B cell (primary cell): ENCODE results near the gene DNASE1L2. TPM values are rescaled to one million over a fixed set of nuclear protein-coding genes. Genes with fewer than 3 reads are reported as not detected.

Experiments
- ATAC-seq: fragments of 200-7000 bp; cut with Tn5 transposase; one replicate; pipeline ENCODE4 v1.10.0; 2021; ENCODE audit warnings: low read depth, mild to moderate bottlenecking, moderate number of reproducible peaks, moderate library complexity
- CTCF ChIA-PET: fragments of 350-600 bp; sonication (Branson Sonifier 250); formaldehyde crosslinking; loops from one replicate; lab custom pipeline; 2021; ENCODE audit warnings: antibody characterized with exemption, inconsistent platforms; lab: Charles Lee
- POLR2A ChIA-PET: fragments of 350-600 bp; sonication (Branson Sonifier 250); formaldehyde crosslinking; loops from one replicate; lab custom pipeline; 2021; ENCODE audit warnings: antibody characterized with exemption; lab: Charles Lee
- DNase-seq: peaks from one replicate; pipeline ENCODE4 v3.0.0; 2013
- H2AFZ ChIP-seq: 2 replicates; pipeline ENCODE4 v1.6.1; 2012; ENCODE audit warnings: mild to moderate bottlenecking, low read depth, low read length; ENCODE audit not compliant: insufficient read depth, poor library complexity, severe bottlenecking
- H3K27ac ChIP-seq, 2 donors: 1 replicate in 1 of 2; 2 replicates in 1 of 2; pipeline ENCODE4 v1.5.1; 2012 to 2013; ENCODE audit warnings: low read length in 2 of 2, mild to moderate bottlenecking in 2 of 2, moderate library complexity in 1 of 2
- H3K27me3 ChIP-seq, 4 experiments: fragments of 200-600 bp in 1 of 4; sonication (generic) in 1 of 4; replicated peaks in 1 of 4; 1 replicate in 2 of 4; 2 replicates in 2 of 4; pipeline versions ENCODE4 v1.6.1 to v1.7.0; 2013 to 2016; ENCODE audit warnings: low read length in 3 of 4, mild to moderate bottlenecking in 2 of 4, mixed read lengths in 1 of 4, moderate library complexity in 1 of 4; ENCODE audit not compliant: insufficient read depth in 4 of 4, control insufficient read depth in 3 of 4; ENCODE audit errors: control extremely low read depth in 1 of 4
- H3K36me3 ChIP-seq, 2 experiments: replicated peaks in 1 of 2; 1 replicate in 1 of 2; 2 replicates in 1 of 2; pipeline versions ENCODE4 v1.6.1 to v1.7.1; 2013; ENCODE audit warnings: low read length in 1 of 2; ENCODE audit not compliant: insufficient read depth in 2 of 2, control insufficient read depth in 1 of 2; ENCODE audit errors: control extremely low read depth in 1 of 2, extremely low read depth in 1 of 2
- H3K4me1 ChIP-seq, 2 donors: fragments of 200-600 bp in 1 of 2; sonication (generic) in 1 of 2; 1 replicate in 1 of 2; 2 replicates in 1 of 2; pipeline versions ENCODE4 v1.5.1 to v1.6.1; 2013 to 2017; ENCODE audit warnings: low read length in 2 of 2; ENCODE audit not compliant: control insufficient read depth in 2 of 2, insufficient read depth in 2 of 2
- H3K4me2 ChIP-seq: replicated peaks from 2 replicates; pipeline ENCODE3; 2012; ENCODE audit warnings: mild to moderate bottlenecking, low read depth, low read length; ENCODE audit not compliant: poor library complexity, severe bottlenecking
- H3K4me3 ChIP-seq, 5 experiments: fragments of 200-600 bp in 1 of 5; sonication (generic) in 1 of 5; 1 replicate in 3 of 5; 2 replicates in 2 of 5; pipeline versions ENCODE4 v1.5.1 to v1.7.0; 2011 to 2016; ENCODE audit warnings: low read length in 4 of 5, mild to moderate bottlenecking in 4 of 5, low read depth in 2 of 5, control low read depth in 1 of 5, moderate library complexity in 1 of 5; ENCODE audit not compliant: insufficient read depth in 1 of 5; ENCODE audit errors: control extremely low read depth in 1 of 5, extremely low read depth in 1 of 5
- H3K79me2 ChIP-seq: fragments of 200-600 bp; sonication (generic); one replicate; pipeline ENCODE4 v1.6.0; 2016; ENCODE audit warnings: low read length; ENCODE audit not compliant: control insufficient read depth, insufficient read depth
- H3K9ac ChIP-seq: fragments of 200-600 bp; sonication (generic); 2 replicates; pipeline ENCODE4 v1.6.1; 2017; ENCODE audit warnings: mild to moderate bottlenecking, low read length, moderate library complexity
- H3K9me3 ChIP-seq, 3 donors: one replicate each; pipeline versions ENCODE4 v1.6.1 to v1.7.1; 2013; ENCODE audit warnings: low read length in 2 of 3; ENCODE audit not compliant: control insufficient read depth in 2 of 3, insufficient read depth in 1 of 3; ENCODE audit errors: control extremely low read depth in 1 of 3
- H4K20me1 ChIP-seq: 2 replicates; pipeline ENCODE4 v1.6.0; 2012; ENCODE audit warnings: mild to moderate bottlenecking, low read length; ENCODE audit not compliant: insufficient read depth, control insufficient read depth, poor library complexity, severe bottlenecking
- H3K27ac Mint-ChIP-seq: one replicate; pipeline ENCODE4 v1.8.0; 2021; ENCODE audit warnings: mixed read lengths
- H3K27me3 Mint-ChIP-seq: one replicate; pipeline ENCODE4 v1.8.0; 2021; ENCODE audit warnings: mixed read lengths
- H3K4me1 Mint-ChIP-seq: one replicate; pipeline ENCODE4 v1.8.0; 2021; ENCODE audit warnings: mixed read lengths
- H3K4me3 Mint-ChIP-seq: one replicate; pipeline ENCODE4 v1.8.0; 2021; ENCODE audit warnings: mixed read lengths
- H3K9me3 Mint-ChIP-seq: one replicate; pipeline ENCODE4 v1.8.0; 2022; ENCODE audit warnings: mixed read lengths; ENCODE audit not compliant: insufficient read depth
- CTCF ChIP-seq: fragments of 200-600 bp; IDR thresholded peaks from one replicate; pipeline ENCODE4 v1.8.0; 2022; ENCODE audit warnings: antibody characterized with exemption, mild to moderate bottlenecking
- EZH2 ChIP-seq: IDR thresholded peaks from 2 replicates; pipeline ENCODE4 v1.6.1; 2012; ENCODE audit warnings: borderline replicate concordance, low read depth, mild to moderate bottlenecking, moderate library complexity, low read length; ENCODE audit not compliant: insufficient read depth, poor library complexity, severe bottlenecking
- WGBS: methylation state at CpG from one replicate; pipeline ENCODE4 v1.1.5; 2013; ENCODE audit warnings: missing lambda C conversion rate; ENCODE audit not compliant: insufficient coverage; 5-methylcytosine and 5-hydroxymethylcytosine counted together
- intact Hi-C: fragments of 100-400 bp; cut with micrococcal nuclease; formaldehyde crosslinking; loops from one replicate; pipeline ENCODE4 v1.10.0; 2022
- polyA plus RNA-seq: library from polyadenylated mRNA; depleted of rRNA; stranded (reverse); fragments of >200 nt; gene quantifications from 2 replicates; pipeline ENCODE4 v1.2.3, GENCODE V29; 2012
- total RNA-seq, 2 donors: library from RNA; stranded (reverse); fragments of 120-200 nt in 1 of 2; gene quantifications; 1 replicate in 1 of 2; 2 replicates in 1 of 2; pipeline versions ENCODE4 v1.2.3 to v1.2.4, GENCODE V29; 2013 to 2022

Gene DNASE1L2
- total and polyA plus RNA-seq, 2 donors (not counting 1 experiment from before 2014, with no cell fraction given), result 1.1 to 1.6 TPM

- peak overlapping the region; percentile 79 for H2AFZ ChIP-seq
- peak overlapping the region; percentile 78 for H3K4me3 Mint-ChIP-seq
- TF ChIP-seq CTCF (no peak), EZH2 (no peak)
- peaks cover 6% of the 10 kb centered on the region for H3K79me2 ChIP-seq
- peak overlapping the region; percentile 17 to 69 (median 57) for H3K4me3 ChIP-seq
- H3K4me1 ChIP-seq, result peaks cover 10 to 18% of the 10 kb centered on the region in 2 donors
- no peak overlapping the region for H3K27ac ChIP-seq
- H3K27me3 ChIP-seq, result no peaks in the 10 kb centered on the region
- ChIA-PET CTCF (interaction anchor here (0.7 kb wide), 2 partner anchors 19 to 35 kb away, joined by 3 to 4 read pairs; no protein-coding TSS in a partner anchor), POLR2A (interaction anchor here (0.7 to 1.7 kb wide), 3 partner anchors 7 to 59 kb away, joined by 4 to 7 read pairs (median 4); partner anchors contain the start of gene TRAF7)
- H3K9me3 ChIP-seq, result no peaks in the 10 kb centered on the region
- H4K20me1 ChIP-seq, result peaks cover 11% of the 10 kb centered on the region
- H3K4me2 ChIP-seq, result peak overlapping the region; percentile 97
- H3K9ac ChIP-seq, result peak overlapping the region; percentile 72
- no peaks in the 10 kb centered on the region for H3K27me3 Mint-ChIP-seq
- 2% methylated on average over 98 of the region's 98 CpGs for WGBS
- peaks cover 0 to 14% of the 10 kb centered on the region in 2 experiments for H3K36me3 ChIP-seq
- intact Hi-C loops, result loop anchor here (2.0 kb wide), 2 partner anchors 55 to 59 kb away; partner anchors contain the start of genes RNPS1 and TRAF7
- peaks cover 16% of the 10 kb centered on the region for H3K4me1 Mint-ChIP-seq
- no peak for ATAC-seq
- no peak overlapping the region for H3K27ac Mint-ChIP-seq
- no peak for DNase-seq
- H3K9me3 Mint-ChIP-seq, result no peaks in the 10 kb centered on the region
Observed at GRCh38 chr16:2213817-2214718, 22.2 kb upstream of the DNASE1L2 start.
